ENCODE results near the gene SAP30BP.

GRCh38 chr17:75712446-75712845, 45.3 kb downstream of the SAP30BP start:
- TF ChIP-seq TAF1 (conservative IDR thresholded peaks at IDR 0.05) (no peak), CTCF (IDR thresholded peaks at IDR 0.05; ENCODE audit: low read depth, low read length, missing input control) (no peak), NR2F2 (IDR thresholded peaks at IDR 0.05) (no peak), JUND (IDR thresholded peaks at IDR 0.05) (no peak), EGR1 (IDR thresholded peaks at IDR 0.05; ENCODE audit: low read depth in 2 of 2) (no peak), ATF3 (IDR thresholded peaks at IDR 0.05) (no peak), RAD21 (IDR thresholded peaks at IDR 0.05) (no peak), HNF4G (IDR thresholded peaks at IDR 0.05) (no peak), REST (IDR thresholded peaks at IDR 0.05) (no peak), YY1 (IDR thresholded peaks at IDR 0.05) (no peak), GABPA (IDR thresholded peaks at IDR 0.05 in 1 of 2, conservative IDR thresholded peaks at IDR 0.05 in 1 of 2) (no peak)
- TF ChIP-seq, protein P1, sequence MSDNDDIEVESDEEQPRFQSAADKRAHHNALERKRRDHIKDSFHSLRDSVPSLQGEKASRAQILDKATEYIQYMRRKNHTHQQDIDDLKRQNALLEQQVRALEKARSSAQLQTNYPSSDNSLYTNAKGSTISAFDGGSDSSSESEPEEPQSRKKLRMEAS (IDR thresholded peaks at IDR 0.05), result no peak
